Tibial nerve (tissue), 4 donors: ENCODE results near the gene SIRT3. TPM values are rescaled to one million over a fixed set of nuclear protein-coding genes. Genes with fewer than 3 reads are reported as not detected.
A peak's percentile ranks its signal among the peaks of the same experiment; 100 is the strongest.

Source experiments
- DNase-seq, 2 donors: peaks; one replicate each; pipeline ENCODE4 v3.0.0-alpha.2; 2019; ENCODE audit warnings: low spot score in 2 of 2
- H3K27ac ChIP-seq, 4 donors: fragments of 200-600 bp; sonication (generic) in 3 of 4; one replicate each; pipeline ENCODE4 v1.5.1; 2017 to 2019; ENCODE audit warnings: mild to moderate bottlenecking in 1 of 4
- H3K27me3 ChIP-seq, 2 donors: fragments of 200-600 bp; sonication (generic) in 1 of 2; one replicate each; pipeline versions ENCODE4 v1.5.1 to v1.6.0; 2017 to 2019
- H3K36me3 ChIP-seq, 3 donors: fragments of 200-600 bp; sonication (generic); one replicate each; pipeline ENCODE4 v1.5.1; 2018 to 2019
- H3K4me1 ChIP-seq, 4 donors: fragments of 200-600 bp; sonication (generic) in 3 of 4; one replicate each; pipeline ENCODE4 v1.5.1; 2017 to 2019
- H3K4me3 ChIP-seq, 4 donors: fragments of 200-600 bp; sonication (generic) in 3 of 4; one replicate each; pipeline ENCODE4 v1.5.1; 2017 to 2019; ENCODE audit warnings: mild to moderate bottlenecking in 1 of 4, moderate library complexity in 1 of 4
- H3K9me3 ChIP-seq, 4 donors: fragments of 200-600 bp; sonication (generic) in 3 of 4; one replicate each; pipeline ENCODE4 v1.5.1; 2017 to 2019
- EP300 ChIP-seq, 2 donors: sonication (generic); formaldehyde crosslinking; IDR thresholded peaks; one replicate each; pipeline ENCODE4 v1.6.1; 2017; ENCODE audit warnings: antibody characterized with exemption in 2 of 2, mild to moderate bottlenecking in 1 of 2
- POLR2A ChIP-seq, 2 donors: fragments of 450-650 bp; IDR thresholded peaks; one replicate each; pipeline ENCODE4 v1.6.1; 2017; ENCODE audit warnings: antibody characterized with exemption in 2 of 2, mild to moderate bottlenecking in 2 of 2, moderate library complexity in 2 of 2
- WGBS, 2 donors: methylation state at CpG; one replicate each; pipeline ENCODE4 v1.1.5; 2018; 5-methylcytosine and 5-hydroxymethylcytosine counted together
- total RNA-seq, 4 donors: library from RNA; depleted of rRNA; stranded (reverse); fragments of >200 nt; gene quantifications; one replicate each; pipeline ENCODE4 v1.1.0, GENCODE V29; 2016
- TF ChIP-seq, protein P1 (sequence below), 5 experiments: fragments of 200-600 bp in 3 of 5; fragments of 450-650 bp in 2 of 5; sonication (generic) in 3 of 5; IDR thresholded peaks; one replicate each; pipeline ENCODE4 v1.5.1; 2016 to 2019; ENCODE audit warnings: antibody characterized with exemption in 5 of 5, mild to moderate bottlenecking in 3 of 5, moderate library complexity in 2 of 5

The SIRT3 gene
- total RNA-seq, 4 donors from 2014 or later: 14.9 to 23.4 (median 17.5) TPM

DNA sequence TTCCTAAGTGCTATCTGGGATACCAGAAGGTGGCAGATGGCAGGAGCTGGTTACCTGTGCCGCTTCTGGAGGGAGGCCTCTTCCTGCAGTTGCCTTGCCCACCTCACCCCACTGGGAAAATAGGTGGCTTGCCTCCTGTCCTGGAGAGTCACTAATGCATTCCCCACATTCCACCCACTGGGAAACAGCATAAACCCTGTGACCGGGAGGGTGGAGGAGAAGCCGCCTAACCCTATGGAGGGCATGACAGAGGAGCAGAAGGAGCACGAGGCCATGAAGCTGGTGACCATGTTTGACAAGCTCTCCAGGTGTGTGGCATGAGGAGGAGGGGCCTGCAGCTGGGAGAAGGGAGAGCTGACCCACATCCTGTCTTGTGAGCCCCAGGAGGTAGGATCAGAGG lies 23.0 kb downstream of the SIRT3 start:
- no peak for DNase-seq
- H3K36me3 ChIP-seq: peaks cover 7 to 82% (median 28%) of the 10 kb centered on the region in 3 donors

GRCh38 chr11:212150-213100 lies 23.7 kb downstream of the SIRT3 start:
- Histone ChIP-seq H3K36me3 (peaks cover 7 to 76% (median 28%) of the 10 kb centered on the region in 3 donors), H3K27me3 (no peaks in the 10 kb centered on the region), H3K27ac (no peak overlapping the region), H3K9me3 (no peaks in the 10 kb centered on the region), H3K4me3 (no peak overlapping the region), H3K4me1 (peaks cover 11 to 24% (median 12%) of the 10 kb centered on the region in 4 donors)
- no peak for TF ChIP-seq POLR2A (IDR thresholded peaks at IDR 0.05)
- TF ChIP-seq, protein P1, sequence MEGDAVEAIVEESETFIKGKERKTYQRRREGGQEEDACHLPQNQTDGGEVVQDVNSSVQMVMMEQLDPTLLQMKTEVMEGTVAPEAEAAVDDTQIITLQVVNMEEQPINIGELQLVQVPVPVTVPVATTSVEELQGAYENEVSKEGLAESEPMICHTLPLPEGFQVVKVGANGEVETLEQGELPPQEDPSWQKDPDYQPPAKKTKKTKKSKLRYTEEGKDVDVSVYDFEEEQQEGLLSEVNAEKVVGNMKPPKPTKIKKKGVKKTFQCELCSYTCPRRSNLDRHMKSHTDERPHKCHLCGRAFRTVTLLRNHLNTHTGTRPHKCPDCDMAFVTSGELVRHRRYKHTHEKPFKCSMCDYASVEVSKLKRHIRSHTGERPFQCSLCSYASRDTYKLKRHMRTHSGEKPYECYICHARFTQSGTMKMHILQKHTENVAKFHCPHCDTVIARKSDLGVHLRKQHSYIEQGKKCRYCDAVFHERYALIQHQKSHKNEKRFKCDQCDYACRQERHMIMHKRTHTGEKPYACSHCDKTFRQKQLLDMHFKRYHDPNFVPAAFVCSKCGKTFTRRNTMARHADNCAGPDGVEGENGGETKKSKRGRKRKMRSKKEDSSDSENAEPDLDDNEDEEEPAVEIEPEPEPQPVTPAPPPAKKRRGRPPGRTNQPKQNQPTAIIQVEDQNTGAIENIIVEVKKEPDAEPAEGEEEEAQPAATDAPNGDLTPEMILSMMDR (IDR thresholded peaks at IDR 0.05): no peak
- TF ChIP-seq EP300 (IDR thresholded peaks at IDR 0.05): no peak
- no peak for DNase-seq
- 91 to 93% methylated on average over 17 of the region's 17 CpGs for WGBS, 2 donors

More for the DNA sequence above, 23.0 kb downstream of the SIRT3 start:
- no peak overlapping the region for H3K27ac ChIP-seq
- no peaks in the 10 kb centered on the region for H3K9me3 ChIP-seq
- TF ChIP-seq POLR2A (IDR thresholded peaks at IDR 0.05) (no peak), EP300 (IDR thresholded peaks at IDR 0.05) (no peak)
- TF ChIP-seq, protein P1 (IDR thresholded peaks at IDR 0.05): no peak
- H3K4me3 ChIP-seq: no peak overlapping the region
- WGBS, 2 donors: 76 to 94% methylated on average over 3 to 4 of the region's 4 CpGs
- peaks cover 11 to 24% (median 12%) of the 10 kb centered on the region in 4 donors for H3K4me1 ChIP-seq
- no peaks in the 10 kb centered on the region for H3K27me3 ChIP-seq

DNA sequence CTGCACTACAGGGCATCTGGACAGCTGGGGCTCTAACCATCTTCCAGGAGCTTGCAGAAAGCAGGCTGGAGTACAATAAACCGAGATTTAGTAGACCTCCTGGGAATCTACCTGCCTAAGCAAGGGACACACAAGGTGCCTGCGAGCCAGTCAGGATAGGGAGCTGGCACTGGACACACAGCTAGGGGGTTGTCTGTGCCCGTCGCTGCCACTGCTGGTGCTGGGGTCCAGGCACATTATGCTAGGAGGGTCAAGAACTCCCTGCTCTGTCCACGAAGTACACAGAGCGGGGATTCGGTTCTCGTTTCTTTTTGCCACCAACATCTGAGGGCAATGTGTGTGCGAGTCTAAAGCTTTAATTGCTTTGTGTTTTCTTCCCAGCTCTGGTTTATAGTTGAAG lies 24.4 kb downstream of the SIRT3 start:
- H3K4me3 ChIP-seq: no peak overlapping the region
- no peaks in the 10 kb centered on the region for H3K9me3 ChIP-seq
- no peak for DNase-seq
- H3K27ac ChIP-seq: no peak overlapping the region
- no peaks in the 10 kb centered on the region for H3K27me3 ChIP-seq
- peaks cover 7 to 71% (median 28%) of the 10 kb centered on the region in 3 donors for H3K36me3 ChIP-seq
- peaks cover 11 to 24% (median 12%) of the 10 kb centered on the region in 4 donors for H3K4me1 ChIP-seq
- WGBS, 2 donors: 82 to 83% methylated on average over 8 to 9 of the region's 9 CpGs
- no peak for TF ChIP-seq POLR2A (IDR thresholded peaks at IDR 0.05)
- TF ChIP-seq EP300 (IDR thresholded peaks at IDR 0.05): no peak
- TF ChIP-seq, protein P1 (IDR thresholded peaks at IDR 0.05): no peak

DNA sequence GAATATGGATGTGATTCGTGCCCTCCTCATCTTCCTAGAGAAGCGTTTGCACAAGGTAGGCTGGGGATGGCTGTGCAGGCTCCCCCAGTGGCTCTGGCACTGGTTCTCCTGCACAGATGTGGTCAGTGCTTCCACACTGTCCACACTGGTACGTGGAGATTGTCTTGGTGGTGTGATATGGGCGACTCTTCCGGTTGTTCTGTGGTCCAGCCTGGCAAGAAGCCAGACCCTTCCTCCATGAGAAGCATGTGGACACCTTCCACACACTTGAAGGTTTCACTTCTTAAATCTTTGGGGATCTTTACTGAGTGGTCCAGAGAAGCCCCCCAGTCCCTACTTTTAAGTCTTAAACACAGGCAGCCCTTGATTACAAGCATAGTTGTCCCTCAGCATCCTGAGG lies 24.8 kb downstream of the SIRT3 start:
- Histone ChIP-seq H3K27ac (no peak overlapping the region), H3K4me3 (no peak overlapping the region), H3K36me3 (peaks cover 7 to 67% (median 28%) of the 10 kb centered on the region in 3 donors), H3K27me3 (no peaks in the 10 kb centered on the region), H3K9me3 (no peaks in the 10 kb centered on the region), H3K4me1 (peaks cover 11 to 27% (median 14%) of the 10 kb centered on the region in 4 donors)
- 68 to 100% methylated on average over 2 to 3 of the region's 5 CpGs for WGBS, 2 donors
- DNase-seq: no peak
- TF ChIP-seq, protein P1 (IDR thresholded peaks at IDR 0.05): no peak
- no peak for TF ChIP-seq POLR2A (IDR thresholded peaks at IDR 0.05)
- TF ChIP-seq EP300 (IDR thresholded peaks at IDR 0.05): no peak

- Histone ChIP-seq H3K27me3 (no peaks in the 10 kb centered on the region), H3K4me3 (no peak overlapping the region), H3K9me3 (no peaks in the 10 kb centered on the region), H3K27ac (peak overlapping the region in 1 of 4 donors; percentile 98), H3K36me3 (peaks cover 7 to 62% (median 28%) of the 10 kb centered on the region in 3 donors), H3K4me1 (peaks cover 14 to 32% (median 19%) of the 10 kb centered on the region in 4 donors)
- WGBS, 2 donors: 84 to 96% methylated on average over 5 of the region's 5 CpGs
- no peak for TF ChIP-seq POLR2A (IDR thresholded peaks at IDR 0.05)
- DNase-seq: no peak
Measured at GRCh38 chr11:210803-211180, 25.4 kb downstream of the SIRT3 start.
